Measurements from ENCODE around the gene CCDC57. TPM values are rescaled to one million over a fixed set of nuclear protein-coding genes. Genes with fewer than 3 reads are reported as not detected.

Gene CCDC57
- total RNA-seq, 2 donors from 2014 or later, result 24.5 to 46.1 TPM

DNA sequence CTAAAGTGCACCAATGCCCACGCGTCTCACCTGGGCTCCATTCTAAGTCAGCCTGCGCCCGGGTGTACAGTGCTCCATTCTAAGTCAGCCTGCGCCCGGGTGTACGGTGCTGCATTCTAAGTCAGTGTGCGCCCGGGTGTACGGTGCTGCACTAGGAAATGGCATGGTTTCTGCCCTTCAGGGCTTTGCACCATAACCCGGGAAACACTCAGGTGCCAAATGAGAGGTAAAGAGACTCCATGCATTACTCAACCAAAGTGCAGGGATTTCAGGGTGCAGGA lies 85.4 kb downstream of the CCDC57 start:
- Histone ChIP-seq H3K36me3 (no peaks in the 10 kb centered on the region), H3K9ac (ENCODE audit: low read depth in 2 of 2, low read length in 2 of 2) (no peak overlapping the region), H3K4me1 (no peaks in the 10 kb centered on the region), H3K4me3 (no peak overlapping the region), H3K27me3 (no peaks in the 10 kb centered on the region), H3K27ac (no peak overlapping the region), H3K9me3 (no peaks in the 10 kb centered on the region)
- no peak for DNase-seq
- TF ChIP-seq, protein P1, sequence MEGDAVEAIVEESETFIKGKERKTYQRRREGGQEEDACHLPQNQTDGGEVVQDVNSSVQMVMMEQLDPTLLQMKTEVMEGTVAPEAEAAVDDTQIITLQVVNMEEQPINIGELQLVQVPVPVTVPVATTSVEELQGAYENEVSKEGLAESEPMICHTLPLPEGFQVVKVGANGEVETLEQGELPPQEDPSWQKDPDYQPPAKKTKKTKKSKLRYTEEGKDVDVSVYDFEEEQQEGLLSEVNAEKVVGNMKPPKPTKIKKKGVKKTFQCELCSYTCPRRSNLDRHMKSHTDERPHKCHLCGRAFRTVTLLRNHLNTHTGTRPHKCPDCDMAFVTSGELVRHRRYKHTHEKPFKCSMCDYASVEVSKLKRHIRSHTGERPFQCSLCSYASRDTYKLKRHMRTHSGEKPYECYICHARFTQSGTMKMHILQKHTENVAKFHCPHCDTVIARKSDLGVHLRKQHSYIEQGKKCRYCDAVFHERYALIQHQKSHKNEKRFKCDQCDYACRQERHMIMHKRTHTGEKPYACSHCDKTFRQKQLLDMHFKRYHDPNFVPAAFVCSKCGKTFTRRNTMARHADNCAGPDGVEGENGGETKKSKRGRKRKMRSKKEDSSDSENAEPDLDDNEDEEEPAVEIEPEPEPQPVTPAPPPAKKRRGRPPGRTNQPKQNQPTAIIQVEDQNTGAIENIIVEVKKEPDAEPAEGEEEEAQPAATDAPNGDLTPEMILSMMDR (IDR thresholded peaks at IDR 0.05), result no peak
- intact Hi-C loops (cut with DNase I), result no loop called here

DNA sequence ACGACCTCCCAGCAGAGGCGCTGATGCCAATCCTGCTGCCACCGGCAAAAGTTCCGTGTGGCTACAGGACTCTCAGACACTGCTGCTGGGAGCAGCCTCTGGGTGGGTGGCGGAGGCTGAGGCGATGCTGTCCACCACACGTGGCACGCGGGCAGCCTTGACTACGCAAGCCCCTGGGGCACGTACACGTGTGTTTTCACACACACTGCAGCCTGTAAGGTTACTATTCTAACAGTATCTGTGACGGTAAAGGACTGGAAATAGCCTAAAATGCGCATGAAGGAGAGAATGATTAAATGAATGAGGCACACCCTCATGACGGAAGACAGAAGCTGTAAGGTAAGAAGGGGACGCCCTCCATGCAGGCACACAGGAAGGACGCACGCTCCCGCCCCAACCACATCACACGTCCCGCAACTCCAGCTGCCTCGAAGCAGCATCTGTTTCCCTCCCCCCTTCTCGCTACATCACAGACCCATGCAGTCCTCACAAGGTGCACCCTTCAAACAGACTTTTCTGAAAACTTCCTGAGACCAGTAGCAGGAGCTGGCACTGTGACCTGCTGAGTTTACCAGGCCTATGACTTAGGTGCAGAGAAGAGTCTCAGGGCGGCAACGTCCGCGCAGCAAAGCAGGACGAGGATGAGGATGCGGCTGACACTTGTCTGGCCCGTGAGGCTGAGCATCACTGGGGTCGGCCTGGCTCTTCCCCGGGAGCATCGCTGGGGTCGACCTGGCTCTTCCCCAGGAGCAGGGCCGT lies 85.9 kb downstream of the CCDC57 start:
- H3K27ac ChIP-seq, result no peak overlapping the region
- no peaks in the 10 kb centered on the region for H3K27me3 ChIP-seq
- H3K9ac ChIP-seq (ENCODE audit: low read depth in 2 of 2, low read length in 2 of 2), result no peak overlapping the region
- no peak for DNase-seq
- no peaks in the 10 kb centered on the region for H3K36me3 ChIP-seq
- H3K4me3 ChIP-seq, result no peak overlapping the region
- TF ChIP-seq, protein P1 (IDR thresholded peaks at IDR 0.05), result no peak
- intact Hi-C loops (cut with DNase I), result no loop called here
- H3K4me1 ChIP-seq, result no peaks in the 10 kb centered on the region
- no peaks in the 10 kb centered on the region for H3K9me3 ChIP-seq

DNA sequence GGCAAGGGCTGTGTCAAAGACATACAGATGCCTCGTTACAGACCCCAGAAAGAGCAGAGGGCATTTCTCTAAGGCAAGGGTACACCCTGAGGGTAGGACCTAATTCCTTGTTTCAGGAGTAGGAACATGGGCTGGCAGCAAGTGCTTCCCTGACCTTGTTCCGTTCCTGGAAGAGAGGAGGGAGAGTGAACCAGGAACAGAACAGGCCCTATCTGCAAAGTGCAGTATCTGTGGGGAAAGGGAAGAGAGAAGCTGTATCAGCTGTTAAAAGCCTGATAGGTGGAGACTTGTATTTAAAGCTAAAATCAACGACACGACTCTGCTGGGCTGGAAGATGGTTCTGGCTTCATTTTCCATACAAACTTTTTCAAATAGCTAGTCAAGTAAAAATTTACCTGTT lies 88.5 kb downstream of the CCDC57 start:
- Histone ChIP-seq H3K36me3 (no peaks in the 10 kb centered on the region), H3K27ac (no peak overlapping the region), H3K4me3 (no peak overlapping the region), H3K4me1 (no peaks in the 10 kb centered on the region), H3K27me3 (no peaks in the 10 kb centered on the region), H3K9me3 (no peaks in the 10 kb centered on the region), H3K9ac (ENCODE audit: low read depth in 2 of 2, low read length in 2 of 2) (no peak overlapping the region)
- no peak for DNase-seq
- TF ChIP-seq, protein P1 (IDR thresholded peaks at IDR 0.05), result no peak
- intact Hi-C loops (cut with DNase I), result no loop called here

DNA sequence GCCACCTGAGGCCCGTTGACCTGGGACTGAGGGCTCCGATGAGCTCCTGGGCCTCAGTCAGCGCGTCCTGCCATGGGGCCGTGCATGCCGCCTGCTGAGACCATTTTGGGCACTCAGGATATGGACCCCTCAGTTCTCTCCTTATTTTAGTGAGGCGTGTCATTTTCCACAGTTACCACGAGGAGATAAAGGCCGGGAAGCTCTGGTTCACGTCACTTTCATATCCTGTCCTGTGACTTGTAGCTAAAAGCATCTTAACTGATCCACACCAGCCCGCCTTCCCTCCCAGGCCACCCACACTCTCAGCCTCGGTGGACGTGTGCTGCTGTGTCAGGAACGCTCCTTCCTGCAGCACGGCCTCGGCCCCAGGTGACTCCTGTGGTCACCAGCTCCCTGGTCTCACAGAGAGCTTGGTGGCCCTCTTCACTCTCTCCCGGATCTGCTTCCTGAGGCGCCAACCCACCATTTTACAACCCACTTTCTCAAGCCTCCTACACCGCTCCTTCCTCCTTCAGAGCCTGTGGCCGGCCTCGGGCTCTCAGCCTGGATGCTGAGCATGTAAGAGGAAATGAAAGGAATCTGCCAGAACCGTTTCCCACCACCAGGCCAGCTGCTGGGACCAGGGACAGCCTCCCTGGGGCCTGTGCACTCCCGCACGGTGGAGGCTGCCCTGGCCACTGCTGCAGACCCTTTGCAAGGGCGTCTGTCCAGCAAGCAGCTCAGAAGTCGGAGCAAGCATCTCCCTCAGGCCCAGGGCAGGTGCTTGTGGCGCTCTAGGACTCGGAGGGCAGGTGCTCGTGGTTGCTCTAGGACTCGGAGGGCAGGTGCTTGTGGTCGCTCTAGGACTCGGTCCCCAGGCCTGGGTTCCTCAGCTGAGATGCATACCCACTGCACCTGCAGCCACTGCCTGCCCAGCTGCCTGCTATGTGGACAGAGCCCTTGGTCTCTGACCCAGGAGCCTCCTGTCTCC lies 90.7 kb downstream of the CCDC57 start:
- Histone ChIP-seq H3K36me3 (no peaks in the 10 kb centered on the region), H3K4me1 (no peaks in the 10 kb centered on the region), H3K27ac (no peak overlapping the region), H3K9me3 (no peaks in the 10 kb centered on the region), H3K9ac (ENCODE audit: low read depth in 2 of 2, low read length in 2 of 2) (no peak overlapping the region), H3K27me3 (no peaks in the 10 kb centered on the region), H3K4me3 (no peak overlapping the region)
- DNase-seq, result no peak
- intact Hi-C loops (cut with DNase I), result no loop called here
- TF ChIP-seq, protein P1 (IDR thresholded peaks at IDR 0.05), result no peak

DNA sequence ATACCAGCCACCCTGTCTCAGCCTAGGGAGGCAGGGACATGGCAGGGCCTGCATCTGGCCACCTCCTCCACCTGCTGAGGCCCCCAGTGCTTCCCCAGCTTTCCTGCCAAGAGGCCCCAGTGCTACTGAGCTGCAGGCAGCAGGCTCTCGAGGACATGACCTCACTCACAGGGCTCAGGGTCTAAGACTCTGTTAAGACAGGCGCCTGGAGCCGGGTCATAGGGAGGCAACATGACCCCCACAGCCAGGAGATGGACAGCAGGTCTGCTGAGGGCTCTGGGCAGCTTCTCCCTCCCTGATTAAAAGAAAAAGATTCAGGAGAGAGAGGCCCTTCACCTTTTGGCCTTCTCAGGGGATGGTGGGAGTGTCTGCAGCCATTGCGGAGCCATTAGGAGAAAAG lies 91.4 kb downstream of the CCDC57 start:
- Histone ChIP-seq H3K4me3 (no peak overlapping the region), H3K36me3 (no peaks in the 10 kb centered on the region), H3K9ac (ENCODE audit: low read depth in 2 of 2, low read length in 2 of 2) (no peak overlapping the region), H3K9me3 (no peaks in the 10 kb centered on the region), H3K27me3 (no peaks in the 10 kb centered on the region), H3K4me1 (no peaks in the 10 kb centered on the region), H3K27ac (no peak overlapping the region)
- TF ChIP-seq, protein P1 (IDR thresholded peaks at IDR 0.05), result no peak
- intact Hi-C loops (cut with DNase I), result no loop called here
- DNase-seq, result no peak
